HepG2 (cell line): Measurements from ENCODE around the gene SDHAF3. TPM values are rescaled to one million over a fixed set of nuclear protein-coding genes. Genes with fewer than 3 reads are reported as not detected.
A peak's percentile ranks its signal among the peaks of the same experiment; 100 is the strongest.

Experiments used
- HNRNPK ChIP-seq: fragments of 200-400 bp; formaldehyde crosslinking; IDR thresholded peaks from 2 replicates; pipeline ENCODE4 v1.6.1; 2018; ENCODE audit warnings: low read length, low read depth, moderate library complexity, mild to moderate bottlenecking; ENCODE audit not compliant: poor library complexity, severe bottlenecking
- NAIF1 ChIP-seq: sonication (generic); formaldehyde crosslinking; IDR thresholded peaks from 2 replicates; pipeline ENCODE4 v1.5.0; 2020; ENCODE audit warnings: mild to moderate bottlenecking, missing genetic modification reagents, borderline replicate concordance
- POLR2A ChIP-seq, 2 experiments: IDR thresholded peaks; 2 replicates each; pipeline ENCODE4 v1.6.1; 2011; ENCODE audit warnings: low read depth in 2 of 2, low read length in 2 of 2, mild to moderate bottlenecking in 1 of 2, moderate library complexity in 1 of 2; ENCODE audit not compliant: insufficient read depth in 1 of 2
- SIN3B ChIP-seq: fragments of 150-350 bp; IDR thresholded peaks from 2 replicates; pipeline ENCODE4 v1.6.1; 2014; ENCODE audit warnings: low read length
- SRF ChIP-seq: IDR thresholded peaks from 2 replicates; pipeline ENCODE4 v1.6.1; 2011; ENCODE audit warnings: mild to moderate bottlenecking, low read depth, low read length, moderate library complexity
- ZFP62 ChIP-seq: sonication (generic); formaldehyde crosslinking; IDR thresholded peaks from 2 replicates; pipeline ENCODE4 v1.4.0; 2020; ENCODE audit warnings: missing genetic modification reagents
- ZHX1 ChIP-seq: sonication (generic); formaldehyde crosslinking; IDR thresholded peaks from 2 replicates; pipeline ENCODE4 v1.8.1; 2022; ENCODE audit warnings: low read depth, mild to moderate bottlenecking, missing genetic modification reagents
- ZNF124 ChIP-seq: sonication (generic); formaldehyde crosslinking; IDR thresholded peaks from 2 replicates; pipeline ENCODE4 v1.4.0; 2020; ENCODE audit warnings: missing genetic modification reagents
- ZNF720 ChIP-seq: sonication (generic); formaldehyde crosslinking; IDR thresholded peaks from 2 replicates; pipeline ENCODE4 v1.4.0; 2020; ENCODE audit warnings: missing genetic modification reagents
- polyA plus RNA-seq, 8 experiments: library from polyadenylated mRNA; depleted of rRNA in 3 of 8; stranded (reverse) in 7 of 8; unstranded in 1 of 8; fragments of >200 nt; fragmentation: Illumina TruSeq in 4 of 8; extraction: Trizol in 4 of 8; gene quantifications; 2 replicates each; pipeline versions ENCODE4 v1.2.1 to v1.2.3, GENCODE V29; 2011 to 2016; ENCODE audit warnings: low read depth in 4 of 8, missing spikeins in 1 of 8, mixed read lengths in 1 of 8; ENCODE audit not compliant: insufficient read depth in 1 of 8
- total RNA-seq, 5 experiments: library from RNA; depleted of rRNA; stranded (reverse); fragments of >200 nt; fragmentation: Illumina TruSeq; extraction: Trizol; gene quantifications; 2 replicates each; pipeline ENCODE4 v1.2.3, GENCODE V29; 2016; ENCODE audit warnings: low read depth in 1 of 5
- TF ChIP-seq, protein P1 (sequence below): sonication (generic); formaldehyde crosslinking; IDR thresholded peaks from 2 replicates; pipeline ENCODE4 v1.4.0; 2020; ENCODE audit warnings: missing genetic modification reagents
- TF ChIP-seq, protein P2 (sequence below): sonication (generic); formaldehyde crosslinking; IDR thresholded peaks from 2 replicates; pipeline ENCODE4 v1.4.0; 2020; ENCODE audit warnings: missing genetic modification reagents
- TF ChIP-seq, protein P3 (sequence below): IDR thresholded peaks from 2 replicates; pipeline ENCODE4 v1.6.1; 2016
- TF ChIP-seq, protein P4 (sequence below): sonication (generic); formaldehyde crosslinking; IDR thresholded peaks from 2 replicates; pipeline ENCODE4 v1.4.0; 2020; ENCODE audit warnings: missing genetic modification reagents
- TF ChIP-seq, protein P5 (sequence below): IDR thresholded peaks from 2 replicates; pipeline ENCODE4 v1.6.1; 2016; ENCODE audit warnings: missing compliant biosample characterization, missing genetic modification reagents, borderline replicate concordance

SDHAF3 gene
- total and polyA plus RNA-seq, 2 of the 13 experiments (the other 11 are each of a cell fraction or from before 2014, with no cell fraction given) = 15.2 to 32.6 TPM

- TF ChIP-seq, protein P1, sequence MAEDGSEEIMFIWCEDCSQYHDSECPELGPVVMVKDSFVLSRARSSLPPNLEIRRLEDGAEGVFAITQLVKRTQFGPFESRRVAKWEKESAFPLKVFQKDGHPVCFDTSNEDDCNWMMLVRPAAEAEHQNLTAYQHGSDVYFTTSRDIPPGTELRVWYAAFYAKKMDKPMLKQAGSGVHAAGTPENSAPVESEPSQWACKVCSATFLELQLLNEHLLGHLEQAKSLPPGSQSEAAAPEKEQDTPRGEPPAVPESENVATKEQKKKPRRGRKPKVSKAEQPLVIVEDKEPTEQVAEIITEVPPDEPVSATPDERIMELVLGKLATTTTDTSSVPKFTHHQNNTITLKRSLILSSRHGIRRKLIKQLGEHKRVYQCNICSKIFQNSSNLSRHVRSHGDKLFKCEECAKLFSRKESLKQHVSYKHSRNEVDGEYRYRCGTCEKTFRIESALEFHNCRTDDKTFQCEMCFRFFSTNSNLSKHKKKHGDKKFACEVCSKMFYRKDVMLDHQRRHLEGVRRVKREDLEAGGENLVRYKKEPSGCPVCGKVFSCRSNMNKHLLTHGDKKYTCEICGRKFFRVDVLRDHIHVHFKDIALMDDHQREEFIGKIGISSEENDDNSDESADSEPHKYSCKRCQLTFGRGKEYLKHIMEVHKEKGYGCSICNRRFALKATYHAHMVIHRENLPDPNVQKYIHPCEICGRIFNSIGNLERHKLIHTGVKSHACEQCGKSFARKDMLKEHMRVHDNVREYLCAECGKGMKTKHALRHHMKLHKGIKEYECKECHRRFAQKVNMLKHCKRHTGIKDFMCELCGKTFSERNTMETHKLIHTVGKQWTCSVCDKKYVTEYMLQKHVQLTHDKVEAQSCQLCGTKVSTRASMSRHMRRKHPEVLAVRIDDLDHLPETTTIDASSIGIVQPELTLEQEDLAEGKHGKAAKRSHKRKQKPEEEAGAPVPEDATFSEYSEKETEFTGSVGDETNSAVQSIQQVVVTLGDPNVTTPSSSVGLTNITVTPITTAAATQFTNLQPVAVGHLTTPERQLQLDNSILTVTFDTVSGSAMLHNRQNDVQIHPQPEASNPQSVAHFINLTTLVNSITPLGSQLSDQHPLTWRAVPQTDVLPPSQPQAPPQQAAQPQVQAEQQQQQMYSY (CRISPR knock-in tag) = 0 out of 2 replicates have a peak, but pooled peaks have one; percentile 26
- TF ChIP-seq, protein P2, sequence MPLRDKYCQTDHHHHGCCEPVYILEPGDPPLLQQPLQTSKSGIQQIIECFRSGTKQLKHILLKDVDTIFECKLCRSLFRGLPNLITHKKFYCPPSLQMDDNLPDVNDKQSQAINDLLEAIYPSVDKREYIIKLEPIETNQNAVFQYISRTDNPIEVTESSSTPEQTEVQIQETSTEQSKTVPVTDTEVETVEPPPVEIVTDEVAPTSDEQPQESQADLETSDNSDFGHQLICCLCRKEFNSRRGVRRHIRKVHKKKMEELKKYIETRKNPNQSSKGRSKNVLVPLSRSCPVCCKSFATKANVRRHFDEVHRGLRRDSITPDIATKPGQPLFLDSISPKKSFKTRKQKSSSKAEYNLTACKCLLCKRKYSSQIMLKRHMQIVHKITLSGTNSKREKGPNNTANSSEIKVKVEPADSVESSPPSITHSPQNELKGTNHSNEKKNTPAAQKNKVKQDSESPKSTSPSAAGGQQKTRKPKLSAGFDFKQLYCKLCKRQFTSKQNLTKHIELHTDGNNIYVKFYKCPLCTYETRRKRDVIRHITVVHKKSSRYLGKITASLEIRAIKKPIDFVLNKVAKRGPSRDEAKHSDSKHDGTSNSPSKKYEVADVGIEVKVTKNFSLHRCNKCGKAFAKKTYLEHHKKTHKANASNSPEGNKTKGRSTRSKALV = no peak
- no peak for TF ChIP-seq ZFP62 (CRISPR knock-in tag)
- TF ChIP-seq ZNF720 (CRISPR knock-in tag) = no peak
- TF ChIP-seq ZHX1 = peak; percentile 57; the same call in 1 of the 2 replicates
- TF ChIP-seq, protein P3, sequence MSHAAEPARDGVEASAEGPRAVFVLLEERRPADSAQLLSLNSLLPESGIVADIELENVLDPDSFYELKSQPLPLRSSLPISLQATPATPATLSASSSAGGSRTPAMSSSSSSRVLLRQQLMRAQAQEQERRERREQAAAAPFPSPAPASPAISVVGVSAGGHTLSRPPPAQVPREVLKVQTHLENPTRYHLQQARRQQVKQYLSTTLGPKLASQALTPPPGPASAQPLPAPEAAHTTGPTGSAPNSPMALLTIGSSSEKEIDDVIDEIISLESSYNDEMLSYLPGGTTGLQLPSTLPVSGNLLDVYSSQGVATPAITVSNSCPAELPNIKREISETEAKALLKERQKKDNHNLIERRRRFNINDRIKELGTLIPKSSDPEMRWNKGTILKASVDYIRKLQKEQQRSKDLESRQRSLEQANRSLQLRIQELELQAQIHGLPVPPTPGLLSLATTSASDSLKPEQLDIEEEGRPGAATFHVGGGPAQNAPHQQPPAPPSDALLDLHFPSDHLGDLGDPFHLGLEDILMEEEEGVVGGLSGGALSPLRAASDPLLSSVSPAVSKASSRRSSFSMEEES = peak; percentile 64; the same call in 1 of the 2 replicates
- TF ChIP-seq SRF = peak; percentile 46; the same call in 1 of the 2 replicates
- TF ChIP-seq ZNF124 (CRISPR knock-in tag) = peak; percentile 93
- no peak for TF ChIP-seq HNRNPK
- TF ChIP-seq, protein P4, sequence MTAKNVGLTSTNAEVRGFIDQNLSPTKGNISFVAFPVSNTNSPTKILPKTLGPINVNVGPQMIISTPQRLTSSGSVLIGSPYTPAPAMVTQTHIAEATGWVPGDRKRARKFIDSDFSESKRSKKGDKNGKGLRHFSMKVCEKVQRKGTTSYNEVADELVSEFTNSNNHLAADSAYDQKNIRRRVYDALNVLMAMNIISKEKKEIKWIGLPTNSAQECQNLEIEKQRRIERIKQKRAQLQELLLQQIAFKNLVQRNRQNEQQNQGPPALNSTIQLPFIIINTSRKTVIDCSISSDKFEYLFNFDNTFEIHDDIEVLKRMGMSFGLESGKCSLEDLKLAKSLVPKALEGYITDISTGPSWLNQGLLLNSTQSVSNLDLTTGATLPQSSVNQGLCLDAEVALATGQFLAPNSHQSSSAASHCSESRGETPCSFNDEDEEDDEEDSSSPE (CRISPR knock-in tag) = peak; percentile 95
- TF ChIP-seq NAIF1 = peak; percentile 93
- TF ChIP-seq SIN3B = peak; percentile 58; the same call in 1 of the 2 replicates
- TF ChIP-seq, protein P5, sequence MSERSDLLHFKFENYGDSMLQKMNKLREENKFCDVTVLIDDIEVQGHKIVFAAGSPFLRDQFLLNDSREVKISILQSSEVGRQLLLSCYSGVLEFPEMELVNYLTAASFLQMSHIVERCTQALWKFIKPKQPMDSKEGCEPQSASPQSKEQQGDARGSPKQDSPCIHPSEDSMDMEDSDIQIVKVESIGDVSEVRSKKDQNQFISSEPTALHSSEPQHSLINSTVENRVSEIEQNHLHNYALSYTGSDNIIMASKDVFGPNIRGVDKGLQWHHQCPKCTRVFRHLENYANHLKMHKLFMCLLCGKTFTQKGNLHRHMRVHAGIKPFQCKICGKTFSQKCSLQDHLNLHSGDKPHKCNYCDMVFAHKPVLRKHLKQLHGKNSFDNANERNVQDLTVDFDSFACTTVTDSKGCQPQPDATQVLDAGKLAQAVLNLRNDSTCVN (CRISPR knock-in tag) = peak; percentile 71
- peak; percentile 92 to 97 for TF ChIP-seq POLR2A (IDR thresholded peaks at IDR 0.05; ENCODE audit: insufficient read depth in 1 of 2, low read depth in 2 of 2, low read length in 2 of 2)
Measured at GRCh38 chr7:97117372-97118188, at the start of gene SDHAF3 (continued).
